HUES48 (cell line): ENCODE data around the gene SCYL3.

ENCODE experiments used
- H3K27ac ChIP-seq: one replicate; pipeline ENCODE4 v1.7.0; 2013; ENCODE audit warnings: low read depth, low read length, inconsistent platforms
- H3K27me3 ChIP-seq: 2 replicates; pipeline ENCODE4 v1.6.1; 2013; ENCODE audit warnings: mild to moderate bottlenecking, low read length; ENCODE audit not compliant: control insufficient read depth, insufficient read depth
- H3K36me3 ChIP-seq: 2 replicates; pipeline ENCODE4 v1.6.1; 2013; ENCODE audit warnings: low read length; ENCODE audit not compliant: control insufficient read depth, insufficient read depth
- H3K4me1 ChIP-seq: 2 replicates; pipeline ENCODE4 v1.6.1; 2013; ENCODE audit warnings: mild to moderate bottlenecking, low read length; ENCODE audit not compliant: control insufficient read depth, insufficient read depth
- H3K4me3 ChIP-seq: 2 replicates; pipeline ENCODE4 v1.5.1; 2013; ENCODE audit warnings: mild to moderate bottlenecking, low read depth, low read length
- H3K9ac ChIP-seq: 2 replicates; pipeline ENCODE4 v1.6.1; 2013; ENCODE audit warnings: mild to moderate bottlenecking, low read depth, low read length, moderate library complexity
- H3K9me3 ChIP-seq: 2 replicates; pipeline ENCODE4 v1.6.1; 2013; ENCODE audit warnings: low read length; ENCODE audit not compliant: control insufficient read depth, insufficient read depth

The SCYL3 gene

DNA sequence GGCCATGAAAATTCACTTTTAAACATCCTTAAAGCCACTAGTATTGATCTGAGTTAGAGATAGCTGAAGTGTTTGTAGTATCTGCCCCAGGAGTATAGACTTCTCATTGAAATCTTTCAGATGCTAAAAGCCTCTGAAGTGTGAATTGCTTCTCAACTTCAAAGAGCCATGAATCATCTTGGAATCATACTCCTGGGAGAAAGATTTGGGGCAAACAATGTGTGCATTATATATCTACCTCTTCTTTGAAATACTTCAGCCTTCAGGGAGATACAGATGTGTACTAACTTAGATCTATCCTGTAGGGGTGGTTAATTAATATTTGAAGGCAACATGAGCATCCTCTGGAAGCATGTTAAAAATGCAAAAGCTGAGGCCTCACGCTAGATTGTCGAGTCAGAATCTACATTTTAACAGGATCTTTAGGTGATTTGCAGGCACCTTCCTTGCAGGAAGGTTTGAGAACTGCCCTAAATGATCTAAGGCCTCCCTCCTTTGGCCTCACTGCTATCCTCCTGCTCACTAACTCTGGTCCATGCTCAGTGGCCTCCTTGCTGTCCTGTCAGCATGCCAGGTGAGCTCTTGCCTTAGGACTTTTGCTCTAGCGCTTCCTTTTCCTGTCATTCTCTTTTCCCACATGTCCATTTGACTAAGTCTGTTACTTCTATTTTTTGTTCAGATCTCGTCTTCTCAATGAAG lies 6.0 kb upstream of the SCYL3 start:
- H3K27ac ChIP-seq: no peak overlapping the region
- H3K27me3 ChIP-seq: no peaks in the 10 kb centered on the region
- no peaks in the 10 kb centered on the region for H3K9me3 ChIP-seq
- no peaks in the 10 kb centered on the region for H3K36me3 ChIP-seq
- peaks cover 33% of the 10 kb centered on the region for H3K4me1 ChIP-seq
- no peak overlapping the region for H3K4me3 ChIP-seq
- no peak overlapping the region for H3K9ac ChIP-seq

DNA sequence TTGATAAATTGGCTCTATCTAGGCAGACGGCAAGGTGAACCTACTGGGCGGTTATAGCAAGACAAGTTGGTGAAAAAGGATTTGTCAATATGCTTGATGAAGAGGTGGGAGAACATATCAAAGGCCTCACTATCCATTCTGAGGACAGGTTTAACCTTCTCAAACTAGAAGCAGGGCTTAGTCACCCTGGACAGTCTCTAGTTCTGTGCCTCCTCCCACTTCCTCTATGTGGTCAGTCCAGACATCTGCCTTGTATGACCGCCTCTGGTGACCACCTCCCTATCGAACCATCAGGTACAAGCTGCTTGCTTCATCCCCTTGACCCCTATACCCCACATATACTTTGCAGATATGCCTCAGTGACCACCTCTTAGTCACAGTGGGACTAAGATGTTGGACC lies 2.3 kb upstream of the SCYL3 start:
- Histone ChIP-seq H3K4me1 (peaks cover 54% of the 10 kb centered on the region), H3K27ac (no peak overlapping the region), H3K27me3 (no peaks in the 10 kb centered on the region), H3K4me3 (no peak overlapping the region), H3K9ac (no peak overlapping the region), H3K9me3 (no peaks in the 10 kb centered on the region), H3K36me3 (no peaks in the 10 kb centered on the region)

DNA sequence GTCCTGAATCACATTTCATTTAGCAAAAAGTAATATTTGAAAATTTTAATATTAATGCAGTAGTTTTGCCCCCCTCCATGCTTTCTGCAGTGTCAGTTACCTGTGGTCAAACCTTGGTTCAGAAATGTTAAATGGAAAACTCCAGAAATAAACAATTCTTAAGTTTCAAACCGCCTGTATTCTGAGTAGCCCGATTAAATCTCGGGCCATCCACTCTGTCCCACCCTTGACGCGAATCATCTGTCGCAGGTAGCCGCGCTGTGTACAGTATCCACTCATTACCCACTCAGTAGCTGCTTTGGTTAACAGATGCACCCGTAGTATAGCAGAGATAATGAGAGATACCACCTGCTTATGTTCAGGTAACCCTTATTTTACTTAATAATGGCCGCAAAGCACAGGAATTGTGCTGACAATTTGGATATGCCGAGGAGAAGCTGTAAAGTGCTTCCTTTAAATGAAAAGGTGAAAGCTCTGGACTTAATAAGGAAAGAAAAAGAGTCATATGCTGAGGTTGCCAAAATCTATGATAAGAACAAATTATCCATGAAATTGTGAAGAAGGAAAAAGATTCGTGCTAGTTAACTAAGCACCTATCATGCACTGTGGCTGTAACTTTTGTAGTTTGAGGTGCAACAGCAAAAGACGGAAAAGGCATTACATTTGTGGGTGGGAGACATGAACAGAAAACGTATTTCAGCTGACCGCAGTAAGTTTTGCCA lies 889 bp upstream of the SCYL3 start:
- Histone ChIP-seq H3K9ac (peak overlapping the region; percentile 99), H3K27me3 (no peaks in the 10 kb centered on the region), H3K4me1 (peaks cover 58% of the 10 kb centered on the region), H3K27ac (peak overlapping the region; percentile 95), H3K4me3 (peak overlapping the region; percentile 82), H3K9me3 (no peaks in the 10 kb centered on the region), H3K36me3 (no peaks in the 10 kb centered on the region)

DNA sequence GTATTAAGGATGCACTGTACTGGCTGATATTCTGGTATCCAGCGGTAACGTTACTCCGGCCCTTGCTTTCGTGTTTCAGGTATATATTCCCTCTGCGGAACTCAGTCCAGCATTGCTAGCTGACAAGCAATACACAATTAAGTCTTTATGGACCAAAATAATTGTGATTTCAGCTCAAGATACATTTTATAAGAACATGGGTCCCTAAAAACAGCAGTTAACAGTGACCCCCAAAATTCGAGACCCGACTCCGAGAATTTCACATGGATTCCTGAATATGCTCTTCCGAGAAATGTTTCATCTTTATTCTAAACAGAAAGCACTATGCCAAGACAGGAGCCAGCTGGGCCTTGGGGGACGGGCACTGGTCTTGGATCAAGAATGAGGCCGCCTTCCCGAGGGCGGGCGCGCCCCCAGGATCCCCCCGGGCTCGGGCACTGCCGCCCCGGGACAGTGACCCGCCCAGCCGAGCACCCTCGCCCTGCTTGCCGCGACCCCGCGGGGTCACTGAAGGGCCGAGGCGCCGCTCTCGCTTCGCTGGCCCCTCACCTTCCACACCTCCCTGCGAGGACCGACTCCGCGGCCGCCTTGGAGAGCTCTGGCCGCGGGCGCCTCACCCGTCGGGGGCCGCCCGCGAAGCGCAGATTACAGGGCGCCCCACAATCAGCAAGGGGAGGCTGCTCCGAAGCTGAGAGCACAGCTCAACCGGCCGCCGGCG lies 610 bp downstream of the SCYL3 start:
- Histone ChIP-seq H3K36me3 (peaks cover 7% of the 10 kb centered on the region), H3K9me3 (no peaks in the 10 kb centered on the region), H3K4me1 (peaks cover 53% of the 10 kb centered on the region), H3K9ac (peak overlapping the region; percentile 78), H3K27ac (peak overlapping the region; percentile 95), H3K4me3 (peak overlapping the region; percentile 82), H3K27me3 (no peaks in the 10 kb centered on the region)

DNA sequence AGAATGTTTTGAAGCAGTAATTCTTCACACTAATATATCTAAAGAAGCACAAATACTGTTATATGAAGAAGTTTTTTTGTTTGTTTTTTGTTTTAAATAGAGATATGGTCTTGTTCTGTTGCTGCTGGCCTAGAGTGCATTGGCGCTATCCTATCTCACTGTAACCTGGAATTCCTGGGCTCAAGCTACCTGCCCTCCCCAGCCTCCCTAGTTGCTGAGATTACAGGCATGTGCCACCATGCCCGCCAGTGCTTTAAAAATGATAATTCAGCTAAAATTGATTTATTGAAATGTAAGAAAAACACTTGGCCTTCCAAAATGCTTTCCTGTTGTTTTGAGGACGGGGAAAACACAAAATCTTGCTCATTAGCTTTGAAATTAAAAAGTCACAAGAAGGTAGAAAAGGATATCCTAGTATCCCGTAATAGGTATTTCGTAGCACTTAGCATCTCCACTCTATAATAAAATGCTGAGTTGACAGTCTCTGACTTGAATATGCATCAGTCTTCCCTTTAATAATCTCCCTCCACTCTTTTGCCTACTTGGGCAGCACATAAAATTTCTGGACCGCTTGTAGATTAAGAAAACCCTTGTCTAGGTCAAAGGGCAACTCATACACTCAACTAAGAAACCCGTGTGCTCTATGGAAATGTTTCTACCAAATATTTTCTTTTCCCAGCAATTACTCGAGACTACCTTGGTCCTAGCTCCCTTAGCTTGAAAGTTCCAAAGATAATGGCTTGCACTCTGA lies 1.3 kb downstream of the SCYL3 start:
- Histone ChIP-seq H3K9ac (0 out of 2 replicates have a peak overlapping the region, but pooled peaks have one; percentile 78), H3K4me3 (peak overlapping the region; percentile 82), H3K36me3 (peaks cover 10% of the 10 kb centered on the region), H3K4me1 (peaks cover 50% of the 10 kb centered on the region), H3K27ac (no peak overlapping the region), H3K27me3 (no peaks in the 10 kb centered on the region), H3K9me3 (no peaks in the 10 kb centered on the region)

DNA sequence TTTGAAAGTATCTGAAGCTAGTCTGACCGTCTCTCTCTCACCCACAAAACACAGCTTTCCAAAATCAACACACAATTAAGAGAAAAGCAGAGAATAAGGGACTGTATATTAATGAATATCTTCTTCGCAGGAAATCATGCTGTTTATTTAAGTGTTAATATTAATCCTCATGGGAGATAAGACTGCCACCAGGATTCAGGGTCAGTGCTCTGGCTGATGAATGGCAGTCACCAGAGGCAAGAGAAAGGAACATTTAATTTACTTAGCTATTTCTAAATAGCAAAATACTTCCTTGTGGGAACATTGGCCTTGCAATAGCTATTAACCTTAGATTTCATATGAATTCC lies 2.2 kb downstream of the SCYL3 start:
- H3K36me3 ChIP-seq: peaks cover 17% of the 10 kb centered on the region
- no peaks in the 10 kb centered on the region for H3K9me3 ChIP-seq
- no peaks in the 10 kb centered on the region for H3K27me3 ChIP-seq
- H3K27ac ChIP-seq: no peak overlapping the region
- no peak overlapping the region for H3K9ac ChIP-seq
- 0 out of 2 replicates have a peak overlapping the region, but pooled peaks have one; percentile 23 for H3K4me3 ChIP-seq
- peaks cover 41% of the 10 kb centered on the region for H3K4me1 ChIP-seq

DNA sequence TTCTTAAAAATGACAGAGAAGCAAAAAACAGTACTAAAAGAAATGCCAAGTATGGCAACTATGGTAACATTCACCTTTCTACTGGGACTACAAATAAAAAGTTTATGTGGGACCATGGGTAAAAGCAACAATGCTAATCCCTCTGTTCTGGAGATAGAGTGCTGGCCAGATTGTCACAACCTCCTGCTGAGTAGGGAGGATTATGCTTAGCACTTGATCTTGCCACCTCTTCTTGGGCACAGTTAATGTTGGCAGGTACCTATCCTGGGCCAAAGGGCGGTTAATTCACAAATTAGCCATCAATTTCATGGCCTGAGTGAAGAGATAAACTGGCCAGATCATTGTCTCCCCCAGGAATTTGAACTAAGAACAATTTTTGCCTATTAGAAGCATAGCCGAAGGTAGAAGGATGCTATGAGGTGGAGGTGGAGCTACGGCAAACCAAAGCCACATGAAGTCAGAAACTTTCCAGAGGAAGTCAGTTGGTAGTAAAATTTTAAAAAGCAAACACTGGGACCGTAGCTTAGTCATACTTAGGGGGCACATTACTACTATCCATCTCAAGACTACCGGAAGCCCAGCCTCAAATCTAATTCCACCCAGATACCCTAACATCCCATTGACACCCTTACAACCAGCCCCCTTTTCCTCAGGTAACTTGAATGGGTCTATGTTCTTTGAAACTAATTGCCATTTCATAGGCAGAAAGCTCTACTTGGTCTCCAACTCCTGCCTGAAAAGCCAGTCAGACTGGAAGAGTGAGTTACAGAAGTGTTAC lies 2.7 kb downstream of the SCYL3 start:
- H3K9me3 ChIP-seq: no peaks in the 10 kb centered on the region
- H3K27me3 ChIP-seq: no peaks in the 10 kb centered on the region
- H3K9ac ChIP-seq: no peak overlapping the region
- peak overlapping the region; percentile 23; the same call in 1 of the 2 replicates for H3K4me3 ChIP-seq
- H3K4me1 ChIP-seq: peaks cover 38% of the 10 kb centered on the region
- H3K27ac ChIP-seq: peak overlapping the region; percentile 15
- peaks cover 21% of the 10 kb centered on the region for H3K36me3 ChIP-seq

DNA sequence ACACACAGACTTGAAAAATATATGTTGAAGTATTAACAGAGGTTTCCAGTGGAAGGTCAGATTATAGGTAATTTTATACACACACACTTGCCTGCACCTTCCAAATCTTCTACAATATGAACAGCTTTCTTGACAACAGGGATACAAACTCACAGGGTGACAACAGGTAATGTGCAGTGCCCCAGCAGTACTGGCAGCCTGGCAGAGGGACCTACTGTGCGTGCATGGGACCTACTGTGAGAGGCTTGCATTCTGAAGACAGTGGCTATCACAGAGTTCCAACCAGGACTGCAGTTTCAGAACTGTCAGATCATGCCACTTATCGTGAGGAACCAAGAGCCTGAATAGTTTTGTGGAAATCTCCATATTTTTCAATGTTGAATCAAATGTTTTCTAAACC lies 3.8 kb downstream of the SCYL3 start:
- Histone ChIP-seq H3K4me3 (no peak overlapping the region), H3K9me3 (no peaks in the 10 kb centered on the region), H3K27me3 (no peaks in the 10 kb centered on the region), H3K27ac (no peak overlapping the region), H3K9ac (no peak overlapping the region), H3K36me3 (peaks cover 29% of the 10 kb centered on the region), H3K4me1 (peaks cover 30% of the 10 kb centered on the region)

DNA sequence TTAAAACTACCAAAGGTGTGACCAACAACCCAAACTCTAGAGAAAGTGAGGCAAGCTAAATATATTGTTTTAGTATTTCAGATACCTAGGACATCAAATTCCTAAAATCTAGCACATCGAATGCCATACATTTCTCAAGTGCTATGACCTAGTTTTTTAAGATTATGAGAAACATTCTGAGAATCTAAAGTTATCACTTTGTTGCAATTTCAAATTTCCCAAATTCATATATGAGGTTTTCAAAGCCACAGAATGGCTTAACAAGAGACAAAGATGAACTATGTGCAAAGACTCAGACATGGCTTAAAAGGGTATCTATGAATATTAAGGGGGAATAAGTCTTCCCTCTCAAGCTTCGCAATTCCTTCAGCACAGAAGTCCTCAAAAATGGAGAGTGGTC lies 6.8 kb downstream of the SCYL3 start:
- peaks cover 32% of the 10 kb centered on the region for H3K36me3 ChIP-seq
- no peaks in the 10 kb centered on the region for H3K27me3 ChIP-seq
- H3K9me3 ChIP-seq: no peaks in the 10 kb centered on the region
- H3K9ac ChIP-seq: no peak overlapping the region
- no peak overlapping the region for H3K4me3 ChIP-seq
- H3K4me1 ChIP-seq: peaks cover 16% of the 10 kb centered on the region
- H3K27ac ChIP-seq: no peak overlapping the region

DNA sequence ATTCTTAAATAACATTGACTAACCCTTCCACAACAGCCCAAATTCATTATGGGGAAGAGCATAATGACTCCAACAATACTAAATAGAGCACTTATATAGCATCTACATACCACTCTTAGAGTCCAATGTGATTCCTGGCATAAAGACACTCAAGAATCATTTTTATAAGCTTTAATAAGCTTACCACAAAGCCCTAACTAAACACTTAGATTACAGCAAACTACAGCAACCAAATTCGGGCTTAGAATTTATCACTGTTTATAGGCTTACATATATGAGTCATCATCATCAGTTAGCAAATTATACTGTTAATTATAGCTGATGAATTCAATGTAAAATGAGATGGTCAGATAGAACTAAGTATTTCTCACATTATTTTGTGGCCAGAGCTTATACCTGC lies 7.3 kb downstream of the SCYL3 start:
- peaks cover 11% of the 10 kb centered on the region for H3K4me1 ChIP-seq

More for the DNA sequence above, 7.3 kb downstream of the SCYL3 start:
- Histone ChIP-seq H3K4me3 (no peak overlapping the region), H3K9me3 (no peaks in the 10 kb centered on the region), H3K9ac (no peak overlapping the region), H3K27ac (no peak overlapping the region), H3K27me3 (no peaks in the 10 kb centered on the region), H3K36me3 (peaks cover 33% of the 10 kb centered on the region)
